Measurements from ENCODE around the gene MAPK13.
A peak's percentile ranks its signal among the peaks of the same experiment; 100 is the strongest.

Gene MAPK13

GRCh38 chr6:36130667-36131510, 576 bp downstream of the MAPK13 start:
- CTCF ChIA-PET: interaction anchor here (0.8 to 4.0 kb wide), 10 partner anchors 9 to 228 kb away, joined by 3 to 20 read pairs (median 6); no protein-coding TSS in a partner anchor
- TF ChIP-seq, protein P1, sequence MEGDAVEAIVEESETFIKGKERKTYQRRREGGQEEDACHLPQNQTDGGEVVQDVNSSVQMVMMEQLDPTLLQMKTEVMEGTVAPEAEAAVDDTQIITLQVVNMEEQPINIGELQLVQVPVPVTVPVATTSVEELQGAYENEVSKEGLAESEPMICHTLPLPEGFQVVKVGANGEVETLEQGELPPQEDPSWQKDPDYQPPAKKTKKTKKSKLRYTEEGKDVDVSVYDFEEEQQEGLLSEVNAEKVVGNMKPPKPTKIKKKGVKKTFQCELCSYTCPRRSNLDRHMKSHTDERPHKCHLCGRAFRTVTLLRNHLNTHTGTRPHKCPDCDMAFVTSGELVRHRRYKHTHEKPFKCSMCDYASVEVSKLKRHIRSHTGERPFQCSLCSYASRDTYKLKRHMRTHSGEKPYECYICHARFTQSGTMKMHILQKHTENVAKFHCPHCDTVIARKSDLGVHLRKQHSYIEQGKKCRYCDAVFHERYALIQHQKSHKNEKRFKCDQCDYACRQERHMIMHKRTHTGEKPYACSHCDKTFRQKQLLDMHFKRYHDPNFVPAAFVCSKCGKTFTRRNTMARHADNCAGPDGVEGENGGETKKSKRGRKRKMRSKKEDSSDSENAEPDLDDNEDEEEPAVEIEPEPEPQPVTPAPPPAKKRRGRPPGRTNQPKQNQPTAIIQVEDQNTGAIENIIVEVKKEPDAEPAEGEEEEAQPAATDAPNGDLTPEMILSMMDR (IDR thresholded peaks at IDR 0.05; ENCODE audit: control extremely low read depth, extremely low read depth, low read depth, missing control alignments): peak; percentile 7
- POLR2A ChIA-PET: interaction anchor here (1.0 to 1.5 kb wide), 3 partner anchors 66 to 658 kb away, joined by 3 to 4 read pairs (median 3); partner anchors contain the start of gene MAPK14
- DNase-seq (ENCODE audit: extremely low spot score): peak; percentile 73

GRCh38 chr6:36131511-36132245, 1.4 kb downstream of the MAPK13 start:
- TF ChIP-seq, protein P1 (IDR thresholded peaks at IDR 0.05; ENCODE audit: control extremely low read depth, extremely low read depth, low read depth, missing control alignments): no peak
- ChIA-PET CTCF (interaction anchor here (0.8 to 4.0 kb wide), 8 partner anchors 8 to 227 kb away, joined by 3 to 20 read pairs (median 8); no protein-coding TSS in a partner anchor), POLR2A (interaction anchor here (1.0 to 1.5 kb wide), 3 partner anchors 66 to 659 kb away, joined by 3 to 4 read pairs (median 3); partner anchors contain the start of gene MAPK14)
- peak; percentile 84 for DNase-seq (ENCODE audit: extremely low spot score)

GRCh38 chr6:36132246-36132895, 2.1 kb downstream of the MAPK13 start:
- no peak for DNase-seq (ENCODE audit: extremely low spot score)
- TF ChIP-seq, protein P1 (IDR thresholded peaks at IDR 0.05; ENCODE audit: control extremely low read depth, extremely low read depth, low read depth, missing control alignments): no peak
- ChIA-PET CTCF (interaction anchor here (0.9 to 4.5 kb wide), 6 partner anchors 7 to 80 kb away, joined by 3 to 24 read pairs (median 10); no protein-coding TSS in a partner anchor), POLR2A (interaction anchor here (1.1 kb wide), 1 partner anchor 65 kb away, joined by 4 read pairs; no protein-coding TSS in a partner anchor)

GRCh38 chr6:36133148-36133547, 2.8 kb downstream of the MAPK13 start:
- CTCF ChIA-PET: interaction anchor here (0.7 to 4.5 kb wide), 4 partner anchors 8 to 65 kb away, joined by 3 to 24 read pairs (median 4); no protein-coding TSS in a partner anchor
- POLR2A ChIA-PET: no interaction called here
- TF ChIP-seq, protein P1 (IDR thresholded peaks at IDR 0.05; ENCODE audit: control extremely low read depth, extremely low read depth, low read depth, missing control alignments): no peak
- DNase-seq (ENCODE audit: extremely low spot score): no peak

GRCh38 chr6:36133912-36134311, 3.6 kb downstream of the MAPK13 start:
- DNase-seq (ENCODE audit: extremely low spot score): no peak
- TF ChIP-seq, protein P1 (IDR thresholded peaks at IDR 0.05; ENCODE audit: control extremely low read depth, extremely low read depth, low read depth, missing control alignments): no peak
- CTCF ChIA-PET: interaction anchor here (1.1 to 4.5 kb wide), 2 partner anchors 8 to 13 kb away, joined by 4 to 24 read pairs; no protein-coding TSS in a partner anchor
- POLR2A ChIA-PET: no interaction called here

Measured in GM10248 (cell line).